Measurements from ENCODE around the gene PDXK.

DNA sequence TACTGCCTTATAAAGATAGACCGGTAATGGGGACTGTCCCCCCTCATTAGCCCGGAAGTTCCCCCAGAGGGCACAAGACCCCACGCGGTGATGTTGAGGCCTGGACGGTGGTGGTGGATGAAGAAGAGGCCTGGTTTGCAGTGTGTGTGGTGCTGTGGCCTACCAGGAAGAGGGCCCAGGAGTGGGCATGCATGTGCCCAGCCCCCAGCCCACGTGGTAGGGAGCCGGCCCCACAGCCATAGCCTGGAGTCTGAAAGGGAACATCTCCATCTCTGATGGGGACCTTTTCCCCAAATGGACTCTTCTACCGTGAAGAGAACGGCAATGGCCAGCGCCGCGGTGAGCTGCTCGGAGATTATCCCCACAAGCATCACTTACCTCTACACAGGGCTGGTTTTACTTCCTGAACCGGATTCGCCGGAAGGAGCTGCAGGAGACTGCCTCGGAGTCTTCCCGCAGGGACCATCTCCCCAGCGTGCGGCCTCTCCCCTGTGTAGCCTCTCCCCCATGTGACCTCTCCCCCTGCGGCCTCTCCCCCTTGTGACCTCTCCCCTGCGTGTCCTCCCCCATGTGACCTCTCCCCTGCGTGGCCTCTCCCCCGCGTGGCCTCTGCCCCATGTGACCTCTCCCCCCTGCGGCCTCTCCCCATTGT lies 91.0 kb downstream of the PDXK start:
- TF ChIP-seq POLR2AphosphoS5 (IDR thresholded peaks at IDR 0.05; ENCODE audit: low read depth, low read length) (no peak; the same call in 1 of the 2 replicates), TAF1 (IDR thresholded peaks at IDR 0.05; ENCODE audit: borderline replicate concordance, insufficient read depth, low read length) (no peak), SIN3A (IDR thresholded peaks at IDR 0.05; ENCODE audit: borderline replicate concordance, insufficient read depth, low read length) (no peak)
- TF ChIP-seq, protein P1, sequence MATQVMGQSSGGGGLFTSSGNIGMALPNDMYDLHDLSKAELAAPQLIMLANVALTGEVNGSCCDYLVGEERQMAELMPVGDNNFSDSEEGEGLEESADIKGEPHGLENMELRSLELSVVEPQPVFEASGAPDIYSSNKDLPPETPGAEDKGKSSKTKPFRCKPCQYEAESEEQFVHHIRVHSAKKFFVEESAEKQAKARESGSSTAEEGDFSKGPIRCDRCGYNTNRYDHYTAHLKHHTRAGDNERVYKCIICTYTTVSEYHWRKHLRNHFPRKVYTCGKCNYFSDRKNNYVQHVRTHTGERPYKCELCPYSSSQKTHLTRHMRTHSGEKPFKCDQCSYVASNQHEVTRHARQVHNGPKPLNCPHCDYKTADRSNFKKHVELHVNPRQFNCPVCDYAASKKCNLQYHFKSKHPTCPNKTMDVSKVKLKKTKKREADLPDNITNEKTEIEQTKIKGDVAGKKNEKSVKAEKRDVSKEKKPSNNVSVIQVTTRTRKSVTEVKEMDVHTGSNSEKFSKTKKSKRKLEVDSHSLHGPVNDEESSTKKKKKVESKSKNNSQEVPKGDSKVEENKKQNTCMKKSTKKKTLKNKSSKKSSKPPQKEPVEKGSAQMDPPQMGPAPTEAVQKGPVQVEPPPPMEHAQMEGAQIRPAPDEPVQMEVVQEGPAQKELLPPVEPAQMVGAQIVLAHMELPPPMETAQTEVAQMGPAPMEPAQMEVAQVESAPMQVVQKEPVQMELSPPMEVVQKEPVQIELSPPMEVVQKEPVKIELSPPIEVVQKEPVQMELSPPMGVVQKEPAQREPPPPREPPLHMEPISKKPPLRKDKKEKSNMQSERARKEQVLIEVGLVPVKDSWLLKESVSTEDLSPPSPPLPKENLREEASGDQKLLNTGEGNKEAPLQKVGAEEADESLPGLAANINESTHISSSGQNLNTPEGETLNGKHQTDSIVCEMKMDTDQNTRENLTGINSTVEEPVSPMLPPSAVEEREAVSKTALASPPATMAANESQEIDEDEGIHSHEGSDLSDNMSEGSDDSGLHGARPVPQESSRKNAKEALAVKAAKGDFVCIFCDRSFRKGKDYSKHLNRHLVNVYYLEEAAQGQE (IDR thresholded peaks at IDR 0.05; ENCODE audit: insufficient read depth in 1 of 2, low read depth in 2 of 2, low read length in 2 of 2): no peak
